ENCODE results near the gene RASAL2. TPM values are rescaled to one million over a fixed set of nuclear protein-coding genes. Genes with fewer than 3 reads are reported as not detected.

The RASAL2 gene
- total and polyA plus RNA-seq, 10 donors, result 0.42 to 24.4 (median 14.6) TPM

- TF ChIP-seq POLR2A (IDR thresholded peaks at IDR 0.05), result no peak
- no peak for TF ChIP-seq POLR2AphosphoS5 (IDR thresholded peaks at IDR 0.05)
- no peak for TF ChIP-seq CTCF (IDR thresholded peaks at IDR 0.05 in 8 of 11, conservative IDR thresholded peaks at IDR 0.05 in 3 of 11)
- no peaks in the 10 kb centered on the region for H3K27me3 ChIP-seq (replicated peaks in 1 of 7)
- no peak overlapping the region for H3K4me3 ChIP-seq
- WGBS, 5 donors, result 72 to 89% (median 84%) methylated on average over 4 of the region's 4 CpGs
- intact Hi-C loops (cut with DNase I; ENCODE audit: low total_unique reads), result no loop called here
- H3K27ac ChIP-seq, result no peak overlapping the region
- H3K9me3 ChIP-seq, result no peaks in the 10 kb centered on the region
- no peaks in the 10 kb centered on the region for H3K4me1 ChIP-seq
- H3K36me3 ChIP-seq, result peaks cover 0 to 15% (median 0%) of the 10 kb centered on the region in 6 donors
- no peak for DNase-seq
Observed at GRCh38 chr1:178477373-178477772, 383.5 kb downstream of the RASAL2 start.

GRCh38 chr1:178477841-178478240 is 383.9 kb downstream of the RASAL2 start:
- peaks cover 0 to 14% (median 0%) of the 10 kb centered on the region in 6 donors for H3K36me3 ChIP-seq
- no peaks in the 10 kb centered on the region for H3K9me3 ChIP-seq
- intact Hi-C loops (cut with DNase I; ENCODE audit: low total_unique reads), result no loop called here
- H3K4me3 ChIP-seq, result no peak overlapping the region
- TF ChIP-seq POLR2A (IDR thresholded peaks at IDR 0.05), result no peak
- TF ChIP-seq CTCF (IDR thresholded peaks at IDR 0.05 in 8 of 11, conservative IDR thresholded peaks at IDR 0.05 in 3 of 11), result no peak
- no peak for TF ChIP-seq POLR2AphosphoS5 (IDR thresholded peaks at IDR 0.05)
- H3K4me1 ChIP-seq, result no peaks in the 10 kb centered on the region
- no peak for DNase-seq
- no peaks in the 10 kb centered on the region for H3K27me3 ChIP-seq (replicated peaks in 1 of 7)
- no peak overlapping the region for H3K27ac ChIP-seq
- WGBS, 5 donors, result 17 to 64% (median 42%) methylated on average over 1 of the region's 1 CpG

- Histone ChIP-seq H3K4me1 (peaks cover 0 to 31% (median 17%) of the 10 kb centered on the region in 6 donors), H3K27me3 (replicated peaks in 1 of 7) (peaks cover 0 to 20% (median 0%) of the 10 kb centered on the region in 7 donors), H3K27ac (no peak overlapping the region), H3K4me3 (no peak overlapping the region), H3K36me3 (no peaks in the 10 kb centered on the region), H3K9me3 (no peaks in the 10 kb centered on the region)
- 81 to 93% (median 89%) methylated on average over 5 of the region's 5 CpGs for WGBS, 5 donors
- no peak for DNase-seq
- TF ChIP-seq CTCF (IDR thresholded peaks at IDR 0.05 in 8 of 11, conservative IDR thresholded peaks at IDR 0.05 in 3 of 11) (no peak), POLR2A (IDR thresholded peaks at IDR 0.05) (no peak), POLR2AphosphoS5 (IDR thresholded peaks at IDR 0.05) (no peak)
- intact Hi-C loops (cut with DNase I; ENCODE audit: low total_unique reads), result no loop called here
Observed at GRCh38 chr1:178483251-178483957, 389.5 kb downstream of the RASAL2 start.

- no peak for TF ChIP-seq POLR2AphosphoS5 (IDR thresholded peaks at IDR 0.05)
- Histone ChIP-seq H3K27me3 (replicated peaks in 1 of 7) (peaks cover 0 to 20% (median 0%) of the 10 kb centered on the region in 7 donors), H3K36me3 (no peaks in the 10 kb centered on the region), H3K4me1 (peaks cover 0 to 31% (median 17%) of the 10 kb centered on the region in 6 donors), H3K9me3 (no peaks in the 10 kb centered on the region), H3K4me3 (no peak overlapping the region), H3K27ac (peak overlapping the region in 2 of 8 donors; percentile 12 to 13)
- intact Hi-C loops (cut with DNase I; ENCODE audit: low total_unique reads), result no loop called here
- 25 to 54% (median 40%) methylated on average over 3 of the region's 3 CpGs for WGBS, 5 donors
- no peak for DNase-seq
Observed at GRCh38 chr1:178484698-178485225, 390.9 kb downstream of the RASAL2 start.

Data from spleen (tissue), 11 donors.